ENCODE results near the gene DHRS13.
"Not testable (repeated sequence)": the region's sequence is repeated elsewhere in the genome, so short reads cannot be mapped to it uniquely, and the experiment has no call there.

The DHRS13 gene

GRCh38 chr17:28881533-28882056 is 21.3 kb downstream of the DHRS13 start:
- DNase-seq, result no peak

- no peak for DNase-seq
Measured at GRCh38 chr17:28880572-28880945, 22.3 kb downstream of the DHRS13 start.

- no peak for DNase-seq
Measured at GRCh38 chr17:28879886-28880571, 22.9 kb downstream of the DHRS13 start.

DNA sequence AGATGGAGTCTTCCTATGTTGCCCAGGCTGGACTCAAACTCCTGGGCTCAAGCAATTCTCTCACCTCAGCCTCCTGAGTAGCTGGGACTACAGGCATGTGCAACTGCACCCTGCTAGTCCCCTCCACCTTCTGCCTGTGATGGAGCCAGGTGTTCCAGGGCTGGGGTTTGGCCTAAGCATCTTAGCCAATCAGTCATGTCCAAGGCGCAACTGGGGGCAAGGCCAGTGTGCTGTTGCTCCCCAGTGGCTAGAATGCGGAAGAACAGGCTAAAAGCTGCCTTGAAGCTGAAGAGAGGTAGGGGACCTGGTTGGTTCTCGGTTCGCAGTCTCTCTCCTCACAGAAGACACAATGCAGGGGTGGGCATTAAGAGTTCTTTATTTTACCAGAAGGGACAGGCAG is 23.9 kb downstream of the DHRS13 start:
- no peak for DNase-seq

DNA sequence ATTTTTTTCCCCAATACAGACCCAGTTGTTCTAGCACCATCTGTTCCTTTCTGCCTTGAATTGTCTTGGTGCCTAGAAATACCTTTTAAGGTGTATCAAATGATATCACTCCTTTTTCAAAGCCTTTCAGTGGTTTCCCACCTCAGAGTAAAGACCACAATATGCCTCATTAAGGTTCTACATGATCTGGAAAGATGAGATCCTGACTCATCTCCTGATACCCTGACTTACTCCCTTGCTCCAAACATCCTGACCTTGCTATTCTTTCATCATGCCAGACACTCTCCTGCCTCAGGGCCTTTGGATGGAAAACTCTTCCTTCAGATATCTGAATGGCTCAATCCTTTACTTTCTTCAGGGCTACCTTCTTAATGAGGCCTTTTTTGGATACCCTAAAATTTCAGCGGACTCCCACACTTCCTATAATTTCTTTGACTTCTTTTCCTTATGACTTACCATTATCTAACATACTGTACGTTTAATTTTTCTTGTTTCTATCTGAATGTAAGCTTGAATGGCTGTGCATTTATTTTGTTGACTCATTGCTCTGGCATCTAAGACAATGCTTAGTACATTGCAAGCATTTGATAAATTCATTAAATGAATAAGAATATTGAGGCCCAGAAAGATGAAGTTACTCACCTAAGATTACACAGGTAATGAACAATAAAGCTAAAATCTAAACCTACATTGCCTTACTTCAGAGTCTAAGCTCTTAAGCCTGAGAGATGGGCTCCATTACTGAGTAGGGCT is 24.5 kb downstream of the DHRS13 start:
- no peak for DNase-seq

GRCh38 chr17:28877150-28877711 is 25.6 kb downstream of the DHRS13 start:
- DNase-seq, result not testable (repeated sequence)

DNA sequence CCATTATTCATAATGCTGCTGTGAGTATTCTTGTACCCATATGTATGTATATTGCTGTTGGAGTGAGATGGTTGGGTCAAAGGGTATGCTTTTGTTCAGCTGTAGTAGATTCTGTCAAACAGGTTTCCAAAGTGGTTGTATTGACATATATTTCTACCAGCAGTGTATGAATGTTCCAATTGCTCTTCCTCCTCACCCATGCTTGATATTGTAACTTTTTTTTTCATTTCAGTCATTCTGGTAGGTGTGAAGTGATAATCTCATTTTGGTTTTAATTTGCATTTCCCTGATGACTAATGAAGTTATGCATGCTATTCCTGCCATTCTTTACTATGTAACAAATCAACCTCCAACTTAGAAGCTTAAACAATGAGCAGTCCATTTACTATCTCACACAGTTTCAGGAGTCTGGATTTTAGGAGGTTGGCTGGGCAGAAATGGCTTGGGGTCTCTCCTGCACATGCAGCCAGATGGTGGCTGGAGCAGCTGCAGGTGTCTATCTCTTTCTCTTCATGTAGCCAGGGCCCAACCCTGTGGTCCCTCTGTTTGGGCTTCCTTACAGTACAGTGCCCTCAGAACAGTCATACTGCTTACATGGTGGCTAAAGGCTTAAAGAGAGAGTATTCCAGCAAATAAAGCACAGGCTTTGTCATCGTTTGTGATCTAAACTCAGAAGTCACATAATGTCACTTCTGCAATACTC is 26.9 kb downstream of the DHRS13 start:
- no peak for DNase-seq

DNA sequence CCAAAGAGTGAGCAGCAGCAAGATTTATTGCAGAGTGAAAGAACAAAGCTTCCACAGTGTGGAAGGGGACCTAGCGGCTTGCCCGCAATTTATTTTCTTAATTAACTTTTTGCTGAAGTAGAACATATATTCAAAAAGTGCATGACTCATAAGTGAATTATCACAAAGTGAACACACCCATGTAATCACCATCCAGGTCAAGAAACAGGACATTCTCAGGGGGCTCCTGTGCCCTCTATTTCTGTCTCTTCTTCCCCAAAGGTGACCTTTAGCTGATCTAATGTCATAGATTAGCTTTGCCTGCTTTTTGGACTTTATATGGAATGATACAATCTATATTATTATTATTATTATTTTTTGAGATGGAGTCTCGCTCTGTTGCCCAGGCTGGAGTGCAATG is 28.1 kb downstream of the DHRS13 start:
- DNase-seq, result no peak

- no peak for DNase-seq
Measured at GRCh38 chr17:28873839-28874238, 29.0 kb downstream of the DHRS13 start.

- DNase-seq, result no peak
Measured at GRCh38 chr17:28871056-28871579, 31.8 kb downstream of the DHRS13 start.

DNA sequence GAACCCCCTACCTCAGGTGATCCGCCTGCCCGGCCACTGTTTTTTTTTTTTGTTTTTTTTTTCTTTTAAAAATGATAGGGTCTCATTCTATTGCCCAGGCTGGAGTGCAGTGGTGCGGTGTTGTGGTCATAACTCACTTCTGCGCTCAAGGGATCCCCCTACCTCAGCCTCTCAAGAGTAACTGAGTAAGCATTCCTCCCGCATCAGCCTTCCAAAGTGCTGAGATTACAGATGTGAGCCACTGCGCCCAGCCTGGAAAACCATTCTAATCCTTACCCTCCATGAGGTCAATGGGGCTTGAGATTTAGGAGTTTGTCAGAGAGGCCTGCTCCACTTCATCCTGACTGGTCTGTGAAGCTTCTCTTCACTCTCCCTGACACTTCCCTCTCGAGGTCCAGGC is 35.6 kb downstream of the DHRS13 start:
- DNase-seq, result no peak

DNA sequence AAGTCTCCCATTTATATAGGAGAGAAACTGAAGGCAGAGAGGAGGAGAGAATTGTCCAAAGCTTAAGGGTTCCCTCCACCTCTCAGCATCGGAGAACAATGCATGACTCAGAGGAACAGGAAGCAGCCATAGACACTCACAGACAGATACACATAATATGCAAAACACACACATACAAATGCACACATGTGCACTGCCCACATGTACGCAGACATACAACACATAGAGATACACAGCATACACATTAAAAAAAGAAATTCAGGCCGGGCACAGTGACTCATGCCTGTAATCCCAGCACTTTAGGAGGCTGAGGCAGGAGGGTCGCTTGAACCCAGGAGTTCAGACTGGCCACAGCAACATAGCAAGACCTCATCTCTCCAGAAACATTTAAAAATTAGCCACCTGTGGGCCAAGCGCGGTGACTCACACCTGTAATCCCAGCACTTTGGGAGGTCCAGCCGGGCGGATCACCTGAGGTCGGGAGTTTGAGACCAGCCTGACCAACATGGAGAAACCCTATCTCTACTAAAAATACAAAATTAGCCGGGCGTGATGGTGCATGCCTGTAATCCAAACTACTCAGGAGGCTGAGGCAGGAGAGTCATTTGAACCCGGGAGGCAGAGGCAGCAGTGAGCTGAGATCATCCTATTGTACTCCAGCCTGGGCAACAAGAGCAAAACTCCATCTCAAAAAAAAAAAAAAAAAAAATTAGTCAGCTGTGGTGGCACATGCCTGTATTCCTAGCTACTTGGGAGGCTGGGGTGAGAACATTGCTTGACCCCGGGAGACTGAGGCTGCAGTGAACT is 36.7 kb downstream of the DHRS13 start:
- no peak for DNase-seq

DNA sequence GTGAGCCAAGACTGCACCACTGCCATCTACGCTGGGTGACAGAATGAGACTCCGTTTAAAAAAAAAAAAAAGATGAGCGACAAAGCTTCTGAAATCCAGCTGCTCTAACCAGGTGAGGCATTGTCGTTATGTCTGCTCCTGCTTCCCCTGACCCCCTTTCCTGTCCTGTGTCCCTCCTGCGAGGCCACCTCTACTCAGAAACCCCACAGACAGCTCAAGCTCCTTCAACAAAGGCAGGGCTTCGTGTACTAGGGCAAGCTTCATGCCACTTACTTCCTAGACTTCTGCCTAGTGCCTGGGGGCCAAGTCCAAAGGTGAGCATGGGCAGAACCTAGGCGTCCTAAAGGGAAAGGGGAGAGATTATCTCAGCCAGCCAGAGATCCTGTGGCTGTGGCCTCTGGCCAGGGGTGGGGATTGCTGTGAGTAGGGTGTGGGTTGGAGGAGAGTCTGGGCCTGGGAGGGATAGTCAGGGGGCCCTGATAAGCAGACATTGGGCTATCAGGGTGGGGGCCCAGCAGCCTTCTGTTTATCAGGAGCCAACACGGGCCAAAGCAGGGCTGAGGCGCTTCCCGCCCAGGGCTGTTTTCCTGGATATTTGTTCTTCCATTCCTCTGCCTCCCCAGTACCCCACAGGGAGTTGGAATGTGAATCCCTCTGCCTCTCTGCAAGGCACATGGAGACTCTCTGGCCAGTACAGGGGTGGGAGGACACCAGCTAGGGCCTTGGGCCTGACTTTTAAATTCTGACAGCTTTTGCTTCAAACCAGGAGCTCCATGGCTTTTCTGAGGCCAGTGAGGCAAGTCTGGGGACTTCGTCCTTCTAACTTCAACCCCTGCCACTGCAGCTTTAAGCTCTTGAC is 37.7 kb downstream of the DHRS13 start:
- no peak for DNase-seq

GRCh38 chr17:28863953-28864352 is 38.9 kb downstream of the DHRS13 start:
- DNase-seq, result no peak

DNA sequence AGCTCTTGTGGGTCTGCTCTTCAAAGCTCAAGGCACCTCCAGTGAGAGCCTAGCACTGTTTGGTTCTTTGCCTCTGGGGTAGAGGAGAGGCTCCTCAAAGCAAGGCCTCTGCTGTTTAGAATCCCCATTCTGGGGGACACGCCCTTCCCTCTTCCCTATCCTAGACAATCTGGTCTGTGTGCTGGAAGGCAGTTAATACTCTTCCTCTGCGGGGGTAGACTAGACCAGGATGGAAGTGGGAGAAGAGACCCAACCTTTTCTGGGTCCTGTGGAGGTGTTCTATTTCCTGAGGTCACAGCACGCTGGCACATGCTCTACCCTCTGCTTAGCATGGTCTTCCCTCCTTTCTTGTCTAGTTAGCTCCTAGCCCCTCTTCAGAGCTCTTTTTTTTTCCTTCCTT is 40.3 kb downstream of the DHRS13 start:
- no peak for DNase-seq

GRCh38 chr17:28861393-28862203 is 41.3 kb downstream of the DHRS13 start:
- DNase-seq, result no peak

DNA sequence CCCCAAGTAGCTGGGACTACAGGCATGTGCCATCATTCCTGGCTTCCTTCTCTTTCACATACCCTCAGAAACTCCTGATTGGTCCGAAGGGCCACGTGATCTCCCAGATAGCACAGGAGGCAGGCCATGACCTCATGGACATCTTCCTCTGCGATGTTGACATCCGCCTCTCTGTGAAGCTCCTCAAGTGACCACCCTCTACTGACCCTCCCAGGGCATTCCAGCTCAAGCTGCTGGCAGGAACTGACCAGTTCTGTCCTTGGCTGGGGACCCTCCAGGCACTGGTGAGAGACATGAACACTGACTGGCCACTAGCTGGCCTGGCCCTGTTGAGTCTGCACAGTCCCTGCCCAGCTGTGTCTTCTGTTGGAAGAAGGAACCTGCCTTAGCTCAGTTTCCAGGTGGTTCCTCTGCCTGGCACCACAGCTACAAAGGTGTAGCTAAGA is 42.5 kb downstream of the DHRS13 start:
- no peak for DNase-seq

DNA sequence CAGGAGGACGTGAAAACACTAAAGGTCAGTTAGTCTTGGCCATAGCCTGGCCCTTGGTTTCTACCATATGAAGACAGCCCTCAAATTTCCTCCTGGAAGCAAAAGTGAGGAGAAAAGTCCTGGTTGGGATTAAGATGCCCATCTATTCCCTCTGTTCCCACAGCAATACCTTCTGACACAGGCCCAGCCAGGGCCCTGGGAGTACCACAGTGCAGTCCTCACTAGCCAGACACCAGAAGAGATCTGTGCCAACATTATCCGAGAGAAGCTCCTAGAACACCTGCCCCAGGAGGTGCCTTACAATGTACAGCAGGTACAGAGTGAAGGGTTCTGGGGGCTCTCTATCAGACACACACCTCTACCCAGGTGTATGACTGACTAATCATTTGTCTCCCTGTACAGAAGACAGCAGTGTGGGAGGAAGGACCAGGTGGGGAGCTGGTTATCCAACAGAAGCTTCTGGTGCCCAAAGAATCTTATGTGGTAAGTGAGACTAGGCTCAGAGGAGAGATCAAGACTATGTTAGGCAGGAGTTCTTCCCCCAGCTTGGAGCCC is 44.0 kb downstream of the DHRS13 start:
- no peak for DNase-seq

DNA sequence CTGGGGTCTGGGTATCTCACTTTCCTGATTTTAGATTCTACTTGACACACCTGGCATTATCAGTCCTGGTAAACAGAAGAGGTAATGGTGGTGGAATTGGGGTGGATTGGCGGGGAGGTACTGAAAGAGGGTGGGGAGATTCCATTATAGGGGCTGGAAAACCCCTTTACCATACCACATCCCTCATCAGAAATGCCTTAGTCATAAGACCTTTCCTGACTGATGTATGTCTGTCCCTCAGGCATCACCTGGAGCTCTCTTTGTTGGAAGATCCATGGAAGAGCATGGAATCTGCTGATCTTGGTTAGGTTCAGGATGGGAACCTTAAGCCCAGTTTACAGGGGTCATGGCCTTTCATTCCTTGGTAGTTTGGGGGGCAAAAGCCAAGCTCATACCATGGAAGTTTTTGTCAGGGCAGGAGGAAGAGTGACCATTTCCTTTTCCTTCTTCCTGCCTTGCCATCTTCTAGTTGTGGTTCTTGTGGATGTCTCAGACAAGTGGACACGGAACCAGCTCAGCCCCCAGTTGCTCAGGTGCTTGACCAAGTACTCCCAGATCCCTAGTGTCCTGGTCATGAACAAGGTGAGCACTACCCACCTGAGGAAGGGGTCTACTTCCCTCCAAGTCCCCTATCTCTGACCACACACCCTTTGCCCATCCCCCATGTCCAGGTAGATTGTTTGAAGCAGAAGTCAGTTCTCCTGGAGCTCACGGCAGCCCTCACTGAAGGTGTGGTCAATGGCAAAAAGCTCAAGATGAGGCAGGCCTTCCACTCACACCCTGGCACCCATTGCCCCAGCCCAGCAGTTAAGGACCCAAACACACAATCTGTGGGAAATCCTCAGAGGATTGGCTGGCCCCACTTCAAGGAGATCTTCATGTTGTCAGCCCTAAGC is 44.7 kb downstream of the DHRS13 start:
- DNase-seq, result no peak
